HEK293 (cell line): ENCODE results near the gene ALOX12B.

Source experiments
- CTCF ChIA-PET: fragments of 350-600 bp; formaldehyde crosslinking; extraction: SDS; loops from one replicate; lab custom pipeline; 2021; ENCODE audit warnings: antibody characterized with exemption; lab: Yijun Ruan, JAX
- POLR2A ChIA-PET: fragments of 300-600 bp; formaldehyde crosslinking; extraction: SDS; loops from one replicate; lab custom pipeline; 2020; ENCODE audit warnings: antibody characterized with exemption, inconsistent platforms; lab: Yijun Ruan, JAX
- H3K27ac ChIP-seq: fragments of 200-500 bp; sonication (Bioruptor generic); 2 replicates; pipeline ENCODE4 v1.5.1; 2014; ENCODE audit warnings: low read depth, low read length, control low read depth, inconsistent platforms; ENCODE audit errors: extremely low read depth
- H3K36me3 ChIP-seq, 2 experiments: fragments of 200-500 bp in 1 of 2; sonication (Bioruptor generic) in 1 of 2; 1 replicate in 1 of 2; 2 replicates in 1 of 2; pipeline ENCODE4 v1.5.1; 2014 to 2017; ENCODE audit warnings: inconsistent platforms in 2 of 2, low read length in 2 of 2; ENCODE audit not compliant: control insufficient read depth in 2 of 2, insufficient read depth in 1 of 2
- H3K4me1 ChIP-seq: fragments of 200-500 bp; sonication (Bioruptor generic); 2 replicates; pipeline ENCODE4 v1.5.1; 2014; ENCODE audit warnings: mild to moderate bottlenecking, low read length, inconsistent platforms; ENCODE audit not compliant: control insufficient read depth, insufficient read depth
- H3K4me3 ChIP-seq: 2 replicates; pipeline ENCODE4 v1.5.1; 2011; ENCODE audit warnings: low read depth, mild to moderate bottlenecking, control low read depth, low read length, moderate library complexity
- H3K9me3 ChIP-seq: fragments of 200-500 bp; sonication (Bioruptor generic); 2 replicates; pipeline ENCODE4 v1.5.1; 2014; ENCODE audit warnings: low read depth, low read length, inconsistent platforms; ENCODE audit not compliant: control insufficient read depth, insufficient read depth
- HIC1 ChIP-seq: fragments of 450-650 bp; formaldehyde crosslinking; IDR thresholded peaks from 2 replicates; pipeline ENCODE4 v1.5.1; 2016; ENCODE audit warnings: missing biosample characterization, missing genetic modification characterization
- MZF1 ChIP-seq: fragments of 450-650 bp; formaldehyde crosslinking; IDR thresholded peaks from 2 replicates; pipeline ENCODE4 v1.5.1; 2017; ENCODE audit warnings: missing biosample characterization, missing genetic modification characterization, borderline replicate concordance
- PRDM10 ChIP-seq: fragments of 450-650 bp; formaldehyde crosslinking; IDR thresholded peaks from 2 replicates; pipeline ENCODE4 v1.5.1; 2016; ENCODE audit warnings: missing biosample characterization, missing genetic modification characterization
- SETDB1 ChIP-seq: IDR thresholded peaks from one replicate; pipeline ENCODE4 v1.6.1; 2017; ENCODE audit warnings: mild to moderate bottlenecking, low read length, moderate library complexity, mixed read lengths; ENCODE audit not compliant: insufficient read length
- ZBTB48 ChIP-seq: fragments of 450-650 bp; formaldehyde crosslinking; IDR thresholded peaks from 2 replicates; pipeline ENCODE4 v1.5.1; 2016; ENCODE audit warnings: missing biosample characterization, missing genetic modification characterization
- ZNF140 ChIP-seq: fragments of 450-650 bp; formaldehyde crosslinking; IDR thresholded peaks from 2 replicates; pipeline ENCODE4 v1.5.1; 2016; ENCODE audit warnings: missing biosample characterization, missing genetic modification characterization
- ZNF174 ChIP-seq: fragments of 450-650 bp; formaldehyde crosslinking; IDR thresholded peaks from 2 replicates; pipeline ENCODE4 v1.5.0; 2017; ENCODE audit warnings: missing biosample characterization, mild to moderate bottlenecking, missing genetic modification characterization
- ZNF214 ChIP-seq: fragments of 450-650 bp; formaldehyde crosslinking; IDR thresholded peaks from 2 replicates; pipeline ENCODE4 v1.5.1; 2017; ENCODE audit warnings: missing biosample characterization, mild to moderate bottlenecking, missing genetic modification characterization, borderline replicate concordance
- ZNF221 ChIP-seq: fragments of 450-650 bp; formaldehyde crosslinking; IDR thresholded peaks from 2 replicates; pipeline ENCODE4 v1.5.1; 2017; ENCODE audit warnings: missing biosample characterization, missing genetic modification characterization, borderline replicate concordance
- ZNF302 ChIP-seq: fragments of 450-650 bp; formaldehyde crosslinking; IDR thresholded peaks from 2 replicates; pipeline ENCODE4 v1.5.1; 2016; ENCODE audit warnings: missing biosample characterization, missing genetic modification characterization, low read depth
- ZNF394 ChIP-seq: fragments of 450-650 bp; formaldehyde crosslinking; IDR thresholded peaks from 2 replicates; pipeline ENCODE4 v1.5.1; 2016; ENCODE audit warnings: missing biosample characterization, missing genetic modification characterization, mild to moderate bottlenecking, moderate library complexity, borderline replicate concordance
- ZNF423 ChIP-seq: fragments of 450-650 bp; formaldehyde crosslinking; IDR thresholded peaks from 2 replicates; pipeline ENCODE4 v1.5.1; 2016; ENCODE audit warnings: missing biosample characterization, missing genetic modification characterization
- ZNF530 ChIP-seq: fragments of 450-650 bp; formaldehyde crosslinking; IDR thresholded peaks from 2 replicates; pipeline ENCODE4 v1.5.1; 2016; ENCODE audit warnings: low read depth, missing biosample characterization, missing genetic modification characterization
- ZNF548 ChIP-seq: fragments of 450-650 bp; formaldehyde crosslinking; IDR thresholded peaks from 2 replicates; pipeline ENCODE4 v1.5.1; 2016; ENCODE audit warnings: missing biosample characterization, missing genetic modification characterization
- ZNF549 ChIP-seq: fragments of 450-650 bp; IDR thresholded peaks from 2 replicates; pipeline ENCODE4 v1.5.1; 2018; ENCODE audit warnings: missing biosample characterization, missing genetic modification characterization, mild to moderate bottlenecking, inconsistent platforms, moderate library complexity
- ZNF621 ChIP-seq: fragments of 450-650 bp; formaldehyde crosslinking; IDR thresholded peaks from 2 replicates; pipeline ENCODE4 v1.5.1; 2017; ENCODE audit warnings: missing biosample characterization, missing genetic modification characterization
- ZNF624 ChIP-seq: fragments of 450-650 bp; formaldehyde crosslinking; IDR thresholded peaks from 2 replicates; pipeline ENCODE4 v1.5.1; 2017; ENCODE audit warnings: missing biosample characterization, missing genetic modification characterization
- ZNF704 ChIP-seq: fragments of 450-650 bp; formaldehyde crosslinking; IDR thresholded peaks from 2 replicates; pipeline ENCODE4 v1.5.1; 2016; ENCODE audit warnings: missing biosample characterization, missing genetic modification characterization
- ZNF76 ChIP-seq: fragments of 450-650 bp; formaldehyde crosslinking; IDR thresholded peaks from 2 replicates; pipeline ENCODE4; 2016; ENCODE audit warnings: low read depth, missing biosample characterization, missing genetic modification characterization, borderline replicate concordance
- ZNF768 ChIP-seq: fragments of 450-650 bp; formaldehyde crosslinking; IDR thresholded peaks from 2 replicates; pipeline ENCODE4 v1.5.1; 2018; ENCODE audit warnings: missing biosample characterization, mild to moderate bottlenecking, missing genetic modification characterization
- ZSCAN23 ChIP-seq: fragments of 450-650 bp; formaldehyde crosslinking; IDR thresholded peaks from 2 replicates; pipeline ENCODE4 v1.5.1; 2016; ENCODE audit warnings: missing biosample characterization, missing genetic modification characterization
- TF ChIP-seq, protein P1 (sequence below): fragments of 450-650 bp; formaldehyde crosslinking; IDR thresholded peaks from 2 replicates; pipeline ENCODE4 v1.5.1; 2016; ENCODE audit warnings: missing biosample characterization, missing genetic modification characterization, low read depth

Gene ALOX12B

GRCh38 chr17:8032442-8032841 lies 55.1 kb downstream of the ALOX12B start:
- Histone ChIP-seq H3K4me3 (no peak overlapping the region), H3K27ac (no peak overlapping the region)
- TF ChIP-seq MZF1 (tag by site-specific recombination) (no peak), ZNF302 (tag by site-specific recombination) (no peak)
- TF ChIP-seq, all 188 proteins: peak for 0
- Histone ChIP-seq H3K4me1 (no peaks in the 10 kb centered on the region), H3K36me3 (no peaks in the 10 kb centered on the region), H3K9me3 (no peaks in the 10 kb centered on the region)
- CTCF ChIA-PET = interaction anchor here (0.7 to 2.5 kb wide), 5 partner anchors 9 to 1011 kb away, joined by 3 to 18 read pairs (median 4); no protein-coding TSS in a partner anchor
- POLR2A ChIA-PET = no interaction called here

DNA sequence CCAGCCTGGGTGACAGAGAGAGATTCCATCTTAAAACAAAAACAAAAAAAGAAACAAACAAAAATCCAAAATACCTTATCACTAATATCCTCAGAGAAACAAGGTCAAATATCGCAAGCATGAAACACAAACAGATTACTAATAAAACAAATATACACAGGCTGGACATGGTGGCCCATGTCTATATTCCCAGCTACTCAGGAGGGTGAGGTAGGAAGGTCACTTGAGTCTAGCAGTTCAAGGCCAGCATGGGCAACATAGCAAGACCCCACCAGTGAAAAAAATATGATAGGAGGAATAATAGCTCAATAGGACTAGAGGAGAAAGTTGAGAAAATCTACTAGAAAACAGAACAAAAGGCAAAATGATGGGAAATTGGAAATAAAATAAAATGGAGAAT lies 55.6 kb downstream of the ALOX12B start:
- no peaks in the 10 kb centered on the region for H3K9me3 ChIP-seq
- H3K27ac ChIP-seq = no peak overlapping the region
- H3K4me1 ChIP-seq = no peaks in the 10 kb centered on the region
- POLR2A ChIA-PET = no interaction called here
- TF ChIP-seq ZNF549 (tag by site-specific recombination) (no peak), ZNF76 (tag by site-specific recombination) (no peak)
- TF ChIP-seq, all 188 proteins: peak for 0
- Histone ChIP-seq H3K36me3 (no peaks in the 10 kb centered on the region), H3K4me3 (no peak overlapping the region)
- CTCF ChIA-PET = interaction anchor here (0.7 to 2.5 kb wide), 6 partner anchors 10 to 1010 kb away, joined by 3 to 18 read pairs (median 4); no protein-coding TSS in a partner anchor

- Histone ChIP-seq H3K27ac (no peak overlapping the region), H3K4me1 (no peaks in the 10 kb centered on the region), H3K4me3 (no peak overlapping the region), H3K9me3 (no peaks in the 10 kb centered on the region), H3K36me3 (no peaks in the 10 kb centered on the region)
- TF ChIP-seq ZNF704 (tag by site-specific recombination) (no peak), ZBTB48 (tag by site-specific recombination) (no peak), ZNF624 (tag by site-specific recombination) (no peak), SETDB1 (no peak), HIC1 (no peak), ZNF140 (no peak), ZNF768 (tag by site-specific recombination) (no peak), ZNF394 (no peak), ZNF530 (tag by site-specific recombination) (no peak), ZNF423 (tag by site-specific recombination) (no peak), ZSCAN23 (tag by site-specific recombination) (no peak), ZNF621 (no peak), ZNF174 (tag by site-specific recombination) (no peak), PRDM10 (tag by site-specific recombination) (no peak), ZNF221 (no peak), ZNF548 (tag by site-specific recombination) (no peak), ZNF214 (tag by site-specific recombination) (no peak)
- TF ChIP-seq, protein P1, sequence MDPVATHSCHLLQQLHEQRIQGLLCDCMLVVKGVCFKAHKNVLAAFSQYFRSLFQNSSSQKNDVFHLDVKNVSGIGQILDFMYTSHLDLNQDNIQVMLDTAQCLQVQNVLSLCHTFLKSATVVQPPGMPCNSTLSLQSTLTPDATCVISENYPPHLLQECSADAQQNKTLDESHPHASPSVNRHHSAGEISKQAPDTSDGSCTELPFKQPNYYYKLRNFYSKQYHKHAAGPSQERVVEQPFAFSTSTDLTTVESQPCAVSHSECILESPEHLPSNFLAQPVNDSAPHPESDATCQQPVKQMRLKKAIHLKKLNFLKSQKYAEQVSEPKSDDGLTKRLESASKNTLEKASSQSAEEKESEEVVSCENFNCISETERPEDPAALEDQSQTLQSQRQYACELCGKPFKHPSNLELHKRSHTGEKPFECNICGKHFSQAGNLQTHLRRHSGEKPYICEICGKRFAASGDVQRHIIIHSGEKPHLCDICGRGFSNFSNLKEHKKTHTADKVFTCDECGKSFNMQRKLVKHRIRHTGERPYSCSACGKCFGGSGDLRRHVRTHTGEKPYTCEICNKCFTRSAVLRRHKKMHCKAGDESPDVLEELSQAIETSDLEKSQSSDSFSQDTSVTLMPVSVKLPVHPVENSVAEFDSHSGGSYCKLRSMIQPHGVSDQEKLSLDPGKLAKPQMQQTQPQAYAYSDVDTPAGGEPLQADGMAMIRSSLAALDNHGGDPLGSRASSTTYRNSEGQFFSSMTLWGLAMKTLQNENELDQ = no peak
- ChIA-PET POLR2A (no interaction called here), CTCF (interaction anchor here (0.5 to 2.5 kb wide), 10 partner anchors 10 to 1250 kb away, joined by 3 to 18 read pairs (median 3); no protein-coding TSS in a partner anchor)
Measured at GRCh38 chr17:8031261-8031661, 56.3 kb downstream of the ALOX12B start.
